Hematopoietic multipotent progenitor cell treated with erythropoietin and hydrocortisone succinate and interleukin-3 and kit ligand, for 8 days (in vitro differentiated cells): Measurements from ENCODE around the gene PSMA8.
A peak's percentile ranks its signal among the peaks of the same experiment; 100 is the strongest.
"Not testable (repeated sequence)": the region's sequence is repeated elsewhere in the genome, so short reads cannot be mapped to it uniquely, and the experiment has no call there.

Experiments
- DNase-seq: peaks from one replicate; pipeline ENCODE4 v3.0.0-alpha.2; 2015

PSMA8 gene

GRCh38 chr18:26181343-26181826 is 47.7 kb downstream of the PSMA8 start:
- DNase-seq: no peak

GRCh38 chr18:26183395-26184112 is 49.9 kb downstream of the PSMA8 start:
- no peak for DNase-seq

GRCh38 chr18:26185267-26185666 is 51.6 kb downstream of the PSMA8 start:
- DNase-seq: no peak

- no peak for DNase-seq
Observed at GRCh38 chr18:26190506-26190905, 56.8 kb downstream of the PSMA8 start.

- no peak for DNase-seq
Observed at GRCh38 chr18:26192233-26192632, 58.6 kb downstream of the PSMA8 start.

- DNase-seq: no peak
Observed at GRCh38 chr18:26196605-26197004, 62.9 kb downstream of the PSMA8 start.

GRCh38 chr18:26202001-26202400 is 68.3 kb downstream of the PSMA8 start:
- not testable (repeated sequence) for DNase-seq

- no peak for DNase-seq
Observed at GRCh38 chr18:26205318-26205717, 71.6 kb downstream of the PSMA8 start.

GRCh38 chr18:26206488-26206887 is 72.8 kb downstream of the PSMA8 start:
- no peak for DNase-seq

GRCh38 chr18:26207937-26208336 is 74.3 kb downstream of the PSMA8 start:
- no peak for DNase-seq

- DNase-seq: peak; percentile 67
Observed at GRCh38 chr18:26208977-26209376, 75.3 kb downstream of the PSMA8 start.

- DNase-seq: no peak
Observed at GRCh38 chr18:26210147-26210546, 76.5 kb downstream of the PSMA8 start.

GRCh38 chr18:26215247-26215970 is 81.7 kb downstream of the PSMA8 start:
- no peak for DNase-seq

- no peak for DNase-seq
Observed at GRCh38 chr18:26225022-26225693, 91.5 kb downstream of the PSMA8 start.

GRCh38 chr18:26225915-26226228 is 92.2 kb downstream of the PSMA8 start:
- DNase-seq: no peak

GRCh38 chr18:26226229-26227050 is 92.8 kb downstream of the PSMA8 start, which contains the start of gene TAF4B:
TSS of gene TAF4B (plus strand) at chr18:26226445. CDS start at chr18:26226934, 489 bp downstream.
- peak; percentile 91 for DNase-seq

- no peak for DNase-seq
Observed at GRCh38 chr18:26227051-26227670, 93.5 kb downstream of the PSMA8 start.

- DNase-seq: peak; percentile 47
Observed at GRCh38 chr18:26228562-26229260, 95.0 kb downstream of the PSMA8 start.

GRCh38 chr18:26230497-26230896 is 96.8 kb downstream of the PSMA8 start:
- no peak for DNase-seq

- DNase-seq: no peak
Observed at GRCh38 chr18:26233208-26233607, 99.5 kb downstream of the PSMA8 start.

- not testable (repeated sequence) for DNase-seq
Observed at GRCh38 chr18:26237363-26237762, 103.7 kb downstream of the PSMA8 start.

- not testable (repeated sequence) for DNase-seq
Observed at GRCh38 chr18:26238718-26239117, 105.0 kb downstream of the PSMA8 start.
